Measurements from ENCODE around the gene BTLA.
"Not testable (repeated sequence)": the region's sequence is repeated elsewhere in the genome, so short reads cannot be mapped to it uniquely, and the experiment has no call there.

BTLA gene

GRCh38 chr3:112491373-112491772, 7.9 kb downstream of the BTLA start:
- DNase-seq (ENCODE audit: low read depth): no peak

- no peak for DNase-seq (ENCODE audit: low read depth)
Measured at GRCh38 chr3:112489674-112490479, 9.4 kb downstream of the BTLA start.

GRCh38 chr3:112486811-112487505, 12.3 kb downstream of the BTLA start:
- DNase-seq (ENCODE audit: low read depth): no peak

- DNase-seq (ENCODE audit: low read depth): no peak
Measured at GRCh38 chr3:112484352-112484751, 14.9 kb downstream of the BTLA start.

GRCh38 chr3:112482675-112483074, 16.6 kb downstream of the BTLA start:
- no peak for DNase-seq (ENCODE audit: low read depth)

GRCh38 chr3:112481302-112481721, 18.0 kb downstream of the BTLA start:
- DNase-seq (ENCODE audit: low read depth): no peak

- DNase-seq (ENCODE audit: low read depth): no peak
Measured at GRCh38 chr3:112477891-112478290, 21.4 kb downstream of the BTLA start.

- DNase-seq (ENCODE audit: low read depth): no peak
Measured at GRCh38 chr3:112476346-112476745, 22.9 kb downstream of the BTLA start.

GRCh38 chr3:112474796-112475195, 24.5 kb downstream of the BTLA start:
- DNase-seq (ENCODE audit: low read depth): no peak

GRCh38 chr3:112472691-112473090, 26.6 kb downstream of the BTLA start:
- DNase-seq (ENCODE audit: low read depth): no peak

GRCh38 chr3:112471596-112472325, 27.5 kb downstream of the BTLA start:
- DNase-seq (ENCODE audit: low read depth): no peak

GRCh38 chr3:112470788-112471187, 28.5 kb downstream of the BTLA start:
- DNase-seq (ENCODE audit: low read depth): no peak

- no peak for DNase-seq (ENCODE audit: low read depth)
Measured at GRCh38 chr3:112469671-112470070, 29.6 kb downstream of the BTLA start.

- DNase-seq (ENCODE audit: low read depth): no peak
Measured at GRCh38 chr3:112467539-112467938, 31.7 kb downstream of the BTLA start.

GRCh38 chr3:112466020-112466419, 33.3 kb downstream of the BTLA start:
- no peak for DNase-seq (ENCODE audit: low read depth)

- no peak for DNase-seq (ENCODE audit: low read depth)
Measured at GRCh38 chr3:112464264-112464663, 35.0 kb downstream of the BTLA start.

- DNase-seq (ENCODE audit: low read depth): no peak
Measured at GRCh38 chr3:112463250-112463649, 36.0 kb downstream of the BTLA start.

GRCh38 chr3:112461787-112462186, 37.5 kb downstream of the BTLA start:
- not testable (repeated sequence) for DNase-seq (ENCODE audit: low read depth)

GRCh38 chr3:112460519-112461195, 38.6 kb downstream of the BTLA start:
- no peak for DNase-seq (ENCODE audit: low read depth)

GRCh38 chr3:112459750-112460149, 39.5 kb downstream of the BTLA start:
- no peak for DNase-seq (ENCODE audit: low read depth)

GRCh38 chr3:112456147-112456546, 43.1 kb downstream of the BTLA start:
- no peak for DNase-seq (ENCODE audit: low read depth)

- no peak for DNase-seq (ENCODE audit: low read depth)
Measured at GRCh38 chr3:112448939-112449338, 50.3 kb downstream of the BTLA start.
